ENCODE results near the gene WDR47. TPM values are rescaled to one million over a fixed set of nuclear protein-coding genes. Genes with fewer than 3 reads are reported as not detected.

WDR47 gene
- total RNA-seq, 1 experiment from 2014 or later = 9.3 TPM

DNA sequence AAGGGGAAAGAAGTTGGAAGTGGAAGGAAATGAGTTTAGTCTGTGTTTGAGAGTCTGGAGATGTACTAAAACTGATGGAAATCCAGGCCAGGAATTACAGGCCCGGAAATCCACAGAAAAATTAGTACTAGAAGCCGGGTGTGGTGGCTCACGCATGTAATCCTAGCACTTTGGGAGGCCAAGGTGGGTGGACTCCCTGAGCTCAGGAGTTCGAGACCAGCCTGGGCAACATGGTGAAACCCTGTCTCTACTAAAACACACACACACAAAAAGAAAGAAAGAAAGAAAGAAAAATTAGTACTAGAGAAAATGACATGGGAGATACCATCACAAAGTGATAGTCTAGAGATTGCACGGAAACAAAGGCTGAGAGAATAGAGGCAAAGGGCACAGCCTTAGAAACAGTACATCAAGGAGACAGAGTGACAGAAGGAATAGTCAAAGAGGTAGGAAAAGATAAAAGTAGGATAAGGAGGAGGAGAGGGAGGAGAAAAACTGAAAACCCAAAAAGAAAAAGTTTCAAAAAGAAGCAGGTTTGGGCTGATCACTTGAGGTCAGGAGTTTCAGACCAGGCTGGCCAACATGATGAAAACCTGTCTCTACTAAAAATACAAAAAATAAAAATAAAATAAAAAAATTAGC is 38.7 kb upstream of the WDR47 start:
- TF ChIP-seq ELF1 (IDR thresholded peaks at IDR 0.05; ENCODE audit: borderline replicate concordance, low read depth) (no peak), EGR1 (IDR thresholded peaks at IDR 0.05; ENCODE audit: low read depth) (no peak), CEBPB (IDR thresholded peaks at IDR 0.05; ENCODE audit: low read depth) (no peak), ZNF274 (IDR thresholded peaks at IDR 0.05; ENCODE audit: low read depth, low read length) (no peak), JUND (IDR thresholded peaks at IDR 0.05) (no peak), SIN3A (IDR thresholded peaks at IDR 0.05; ENCODE audit: low read depth) (no peak), SRF (IDR thresholded peaks at IDR 0.05; ENCODE audit: low read depth) (no peak), ZFX (IDR thresholded peaks at IDR 0.05) (no peak), YY1 (IDR thresholded peaks at IDR 0.05; ENCODE audit: extremely low read depth, insufficient replicate concordance, low read depth, low read length) (no peak), ZBTB33 (IDR thresholded peaks at IDR 0.05; ENCODE audit: extremely low read depth, insufficient replicate concordance, low read length) (no peak), CBX3 (IDR thresholded peaks at IDR 0.05; ENCODE audit: low read depth) (no peak), TCF7L2 (IDR thresholded peaks at IDR 0.05; ENCODE audit: borderline replicate concordance, extremely low read depth, insufficient read depth, insufficient read length) (no peak)
- Histone ChIP-seq H3K4me3 (replicated peaks in 1 of 2; ENCODE audit: low read depth in 1 of 2, low read length in 2 of 2) (no peak overlapping the region; a peak in 2 of 4 replicates), H3K79me2 (ENCODE audit: insufficient read depth, low read length) (peaks cover 2% of the 10 kb centered on the region), H3K27me3 (ENCODE audit: insufficient read depth, low read length) (no peaks in the 10 kb centered on the region), H4K20me1 (ENCODE audit: insufficient read depth) (no peaks in the 10 kb centered on the region), H3K4me2 (ENCODE audit: low read length) (peak overlapping the region; percentile 77), H3K9me3 (ENCODE audit: control insufficient read depth in 1 of 2, insufficient read depth in 1 of 2, low read depth in 1 of 2, low read length in 2 of 2) (no peaks in the 10 kb centered on the region), H3K9me2 (ENCODE audit: insufficient read depth) (no peaks in the 10 kb centered on the region), H2AFZ (ENCODE audit: low read depth, low read length, poor library complexity, severe bottlenecking) (peak overlapping the region; percentile 98), H3K27ac (ENCODE audit: low read depth, low read length) (peak overlapping the region; percentile 70; the same call in 1 of the 2 replicates), H3K9ac (ENCODE audit: low read length) (peak overlapping the region; percentile 59), H3K36me3 (ENCODE audit: control insufficient read depth in 1 of 2, insufficient read depth in 2 of 2, low read length in 2 of 2) (no peaks in the 10 kb centered on the region), H3K4me1 (ENCODE audit: control insufficient read depth in 1 of 2, insufficient read depth in 2 of 2, low read length in 2 of 2) (peaks cover 16 to 22% of the 10 kb centered on the region in 2 experiments)
- CTCF ChIA-PET = interaction anchor here (1.4 kb wide), 1 partner anchor 19 kb away, joined by 4 read pairs; no protein-coding TSS in a partner anchor
- POLR2A ChIA-PET = interaction anchor here (1.8 kb wide), 1 partner anchor 19 kb away, joined by 11 read pairs; no protein-coding TSS in a partner anchor
- RAD21 ChIA-PET (ENCODE audit: low non-redundant PET in 1 of 2, low total read pairs in 2 of 2, uncharacterized antibody in 2 of 2, unreplicated experiment in 2 of 2) = no interaction called here
- BruUV-seq (replicated peaks) = no TSS peak
- ATAC-seq = no peak
- intact Hi-C loops (cut with micrococcal nuclease) = no loop called here
- DNase-seq (ENCODE audit: low read depth, low spot score) = no peak
